Fibroblast of skin of back (primary cell): ENCODE results near the gene PPP1R13B.

ENCODE experiments used
- DNase-seq: peaks from one replicate; pipeline ENCODE4 v3.0.0-alpha.2; 2013

PPP1R13B gene

GRCh38 chr14:103881268-103882201 is 34.2 kb upstream of the PPP1R13B start:
- DNase-seq: no peak

GRCh38 chr14:103880348-103881267 is 33.2 kb upstream of the PPP1R13B start:
- DNase-seq: peak; percentile 53

GRCh38 chr14:103879570-103880347 is 32.4 kb upstream of the PPP1R13B start:
- DNase-seq: peak; percentile 7

DNA sequence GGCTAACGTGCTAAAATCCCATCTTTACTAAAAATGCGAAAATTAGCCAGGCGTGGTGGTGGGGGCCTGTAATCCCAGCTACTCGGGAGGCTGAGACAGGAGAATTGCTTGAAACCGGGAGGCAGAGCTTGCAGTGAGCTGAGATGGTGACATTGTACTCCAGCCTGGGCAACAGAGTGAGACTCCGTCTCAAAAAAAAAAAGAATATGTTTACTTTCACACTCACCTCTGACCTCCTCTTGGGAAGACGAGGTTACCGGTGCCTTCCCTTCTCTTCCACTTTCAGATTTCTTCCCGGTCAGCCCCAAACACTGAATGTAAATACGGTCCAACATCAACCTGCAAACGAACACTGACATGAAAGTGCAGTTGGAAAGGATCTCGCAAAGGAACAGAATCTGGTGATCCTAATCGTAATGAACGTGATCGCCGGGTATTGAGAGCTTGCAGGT is 31.8 kb upstream of the PPP1R13B start:
- no peak for DNase-seq

GRCh38 chr14:103878180-103878579 is 30.8 kb upstream of the PPP1R13B start:
- DNase-seq: no peak

DNA sequence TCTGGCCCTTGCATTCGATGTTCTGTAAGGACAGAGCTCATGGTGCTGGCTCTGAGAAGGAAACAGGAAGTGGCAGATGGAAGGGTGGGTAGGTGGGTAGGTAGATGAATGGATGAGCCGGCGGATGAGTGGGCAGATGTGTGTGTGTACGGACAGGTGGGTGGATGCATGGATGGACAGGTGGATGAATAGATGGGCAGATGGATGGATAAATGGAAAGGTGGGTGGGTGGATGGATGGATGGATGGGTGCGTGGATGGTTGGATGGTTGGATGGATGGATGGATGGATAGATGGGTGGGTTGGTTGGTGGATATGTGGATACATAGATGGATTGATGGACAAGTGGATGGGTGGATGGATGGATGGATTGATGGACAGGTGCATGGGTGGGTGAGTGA is 27.6 kb upstream of the PPP1R13B start:
- no peak for DNase-seq

GRCh38 chr14:103872481-103873113 is 25.2 kb upstream of the PPP1R13B start:
- no peak for DNase-seq

DNA sequence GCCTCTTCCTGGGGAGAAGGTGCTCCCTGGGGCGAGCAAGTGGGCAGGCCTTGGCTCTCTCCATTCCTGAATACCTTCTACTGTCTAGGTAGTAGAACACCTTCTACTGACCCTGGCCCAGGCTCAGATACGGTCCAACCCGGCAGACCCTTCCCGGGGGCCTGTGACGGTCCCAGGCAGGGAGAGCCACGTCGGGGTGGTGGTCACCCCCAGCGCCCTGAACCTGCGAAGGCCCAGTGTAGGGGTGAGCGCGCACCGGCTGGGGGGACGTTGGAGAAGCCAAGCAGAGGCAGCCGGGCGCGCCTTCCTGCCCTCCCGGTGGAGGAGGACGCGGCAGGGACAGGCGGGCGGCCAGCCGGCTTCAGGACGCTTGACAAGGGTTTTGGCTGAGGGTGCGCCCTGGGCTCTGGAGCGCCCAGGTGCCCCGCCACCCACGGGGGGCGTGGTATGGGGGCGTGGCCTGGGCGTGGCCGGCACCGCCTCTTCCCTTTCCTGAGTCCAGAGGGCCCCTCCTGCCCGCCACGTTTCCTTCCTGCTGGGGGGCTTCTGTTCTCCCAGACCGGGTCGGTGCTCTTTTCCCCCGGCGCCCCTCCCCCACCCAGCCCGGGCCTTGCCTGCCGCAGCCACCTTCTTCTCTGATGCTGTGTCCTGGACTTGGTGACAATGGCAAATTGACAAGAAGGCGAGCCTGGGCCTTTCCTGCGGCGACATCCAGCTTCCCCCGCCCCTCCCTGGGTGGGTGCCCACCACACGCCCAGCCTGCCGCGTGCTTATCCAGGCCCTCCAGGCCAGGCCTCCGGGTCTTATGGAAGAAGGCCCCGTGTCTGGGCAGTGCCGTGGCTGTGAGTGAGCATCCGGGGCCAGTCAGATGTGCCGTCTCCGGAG is 24.5 kb upstream of the PPP1R13B start:
- DNase-seq: no peak

- DNase-seq: no peak
These were observed 23.7 kb upstream of the PPP1R13B start for GRCh38 chr14:103870891-103871595.

- DNase-seq: no peak
These were observed 22.9 kb upstream of the PPP1R13B start for GRCh38 chr14:103870144-103870876.

DNA sequence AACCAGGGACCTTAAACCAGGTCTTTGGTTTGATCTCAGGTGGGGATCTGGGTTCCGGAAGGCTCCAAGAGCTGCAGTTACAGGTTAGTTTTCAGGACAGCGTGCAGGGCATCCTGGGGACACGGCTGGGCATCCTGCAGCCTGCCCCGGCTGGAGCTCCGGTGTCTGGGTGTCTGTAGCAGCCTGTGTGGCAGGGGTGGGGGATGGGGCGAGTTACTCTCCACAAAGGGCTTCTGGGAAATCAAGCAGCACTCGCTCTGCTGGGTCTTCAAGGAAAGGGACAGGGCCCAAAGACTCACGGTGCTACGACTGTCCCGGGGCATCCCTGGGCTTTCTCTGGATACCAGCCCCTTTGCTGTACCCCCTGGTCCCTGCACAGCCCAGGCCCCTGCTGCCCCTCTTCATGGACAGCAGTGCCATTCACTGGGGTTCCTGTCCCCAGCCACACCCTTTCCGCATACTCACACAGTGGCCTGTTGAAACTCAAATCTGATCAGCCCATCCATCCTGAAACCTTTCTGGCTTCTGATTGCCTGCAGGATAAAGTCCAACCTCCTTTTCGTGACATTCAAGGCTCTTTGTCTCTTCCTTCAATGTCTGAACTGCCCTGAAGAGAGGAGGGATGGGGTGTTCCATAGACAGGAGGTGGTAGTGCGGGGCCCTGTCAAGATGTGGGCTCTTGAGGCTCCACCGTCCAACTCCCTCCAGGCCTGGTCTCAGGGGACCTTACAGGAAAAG is 22.2 kb upstream of the PPP1R13B start:
- no peak for DNase-seq

DNA sequence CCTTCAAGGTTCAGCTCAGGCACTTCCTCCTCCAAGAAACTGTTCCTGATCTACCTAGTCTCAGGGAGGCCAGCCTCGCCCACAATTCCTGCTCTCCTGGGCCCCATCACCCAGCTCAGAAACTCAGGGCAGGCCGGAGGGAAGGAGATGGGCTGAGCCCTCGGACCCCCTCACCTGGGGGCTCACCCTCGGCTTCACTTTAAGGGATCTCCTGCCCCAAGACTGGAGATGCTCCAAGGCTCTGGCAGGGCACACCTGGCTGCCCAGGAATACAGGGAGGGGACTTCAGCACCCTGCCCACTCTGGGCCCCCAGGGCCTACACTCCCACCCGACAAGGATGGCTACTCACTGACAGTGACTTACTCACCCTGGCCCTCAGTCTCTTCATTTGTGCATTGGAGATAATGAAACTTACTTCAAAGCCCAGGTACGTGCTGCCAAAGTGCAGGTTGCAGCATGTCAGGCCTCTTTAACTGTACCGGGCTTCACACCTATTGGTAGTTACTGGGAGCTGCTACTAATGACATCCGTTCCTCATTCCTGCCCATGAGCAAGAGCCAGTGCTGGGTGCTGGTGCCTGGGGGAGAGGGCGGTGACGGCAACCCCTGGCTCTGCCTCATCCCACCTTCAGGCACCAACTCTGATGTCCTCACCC is 21.0 kb upstream of the PPP1R13B start:
- DNase-seq: no peak

GRCh38 chr14:103867523-103867953 is 20.2 kb upstream of the PPP1R13B start:
- no peak for DNase-seq

- DNase-seq: no peak
These were observed 19.6 kb upstream of the PPP1R13B start for GRCh38 chr14:103867020-103867419.

- DNase-seq: no peak
These were observed 15.9 kb upstream of the PPP1R13B start for GRCh38 chr14:103863245-103863644.

DNA sequence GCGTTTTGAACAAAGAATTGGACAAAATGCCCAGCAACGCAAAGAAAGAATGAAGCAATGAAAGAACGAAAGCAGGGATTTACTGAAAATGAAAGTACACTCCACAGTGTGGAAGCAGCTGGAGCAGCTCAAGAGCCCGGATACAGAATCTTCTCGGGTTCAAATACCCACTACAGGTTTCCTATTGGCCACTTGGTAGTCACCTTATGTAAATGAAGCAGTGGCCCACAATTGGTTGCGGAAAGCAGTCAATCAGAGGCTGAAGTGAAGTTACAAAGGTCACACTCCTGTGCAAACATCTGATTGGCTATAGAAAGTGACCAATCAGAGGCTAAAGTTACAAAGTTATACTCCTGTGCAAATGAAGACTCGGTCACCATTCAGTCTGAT is 15.0 kb upstream of the PPP1R13B start:
- no peak for DNase-seq

DNA sequence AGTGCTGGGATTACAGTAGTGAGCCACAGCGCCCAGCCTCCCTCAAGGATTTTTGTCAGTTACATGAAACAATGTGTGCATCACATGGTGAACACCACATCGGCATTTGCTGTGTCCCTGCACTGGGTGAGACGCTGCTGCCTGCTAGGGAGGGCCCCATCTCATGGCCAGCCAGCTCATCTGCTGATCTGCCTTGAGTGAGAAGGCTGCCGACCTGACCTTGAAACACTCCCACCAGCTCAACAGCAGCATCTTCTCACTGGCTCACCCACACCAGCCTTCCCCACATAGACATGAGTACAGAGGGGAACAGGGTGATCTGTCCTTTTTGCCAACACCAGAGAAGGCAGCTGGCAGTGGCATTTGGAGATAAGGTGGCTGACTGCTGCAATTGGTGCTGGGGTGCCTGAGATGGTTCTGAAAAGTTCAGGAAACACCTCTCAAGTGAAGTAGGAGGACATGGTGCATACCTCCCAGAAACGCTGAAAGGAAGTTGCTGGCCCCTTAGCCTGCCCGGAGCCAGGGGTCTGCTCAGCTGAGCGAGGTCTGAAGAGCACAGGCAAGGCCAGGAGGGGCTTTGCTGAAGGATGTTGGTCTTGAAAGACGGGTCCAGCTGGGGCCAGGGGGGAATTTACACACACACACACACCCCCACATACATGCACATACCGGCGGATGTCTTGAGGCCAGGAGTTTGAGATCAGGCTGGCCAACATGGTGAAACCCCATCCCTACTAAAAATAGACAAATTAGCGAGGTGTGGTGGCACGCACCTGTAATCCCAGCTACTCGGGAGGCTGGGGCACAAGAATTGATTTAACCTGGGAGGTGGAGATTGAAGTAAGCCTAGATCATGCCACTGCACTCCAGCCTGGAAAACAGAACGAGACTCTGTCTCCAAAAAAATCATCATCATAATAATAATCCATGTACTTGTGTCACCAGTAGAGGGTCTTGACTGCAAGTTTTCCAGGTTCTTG is 14.3 kb upstream of the PPP1R13B start:
- DNase-seq: no peak
